ENCODE results near the gene ATP2C1. TPM values are rescaled to one million over a fixed set of nuclear protein-coding genes. Genes with fewer than 3 reads are reported as not detected.

The ATP2C1 gene
- total RNA-seq, 2 donors from 2014 or later, result 66.9 to 67.7 TPM

GRCh38 chr3:130939753-130940152 is 45.9 kb downstream of the ATP2C1 start:
- Histone ChIP-seq H3K27ac (no peak overlapping the region), H3K4me3 (no peak overlapping the region), H3K36me3 (no peaks in the 10 kb centered on the region)

GRCh38 chr3:130941793-130942192 is 47.9 kb downstream of the ATP2C1 start:
- Histone ChIP-seq H3K36me3 (no peaks in the 10 kb centered on the region), H3K9ac (ENCODE audit: low read depth in 2 of 2, low read length in 2 of 2) (no peak overlapping the region)

More at GRCh38 chr3:130939753-130940152, 45.9 kb downstream of the ATP2C1 start:
- TF ChIP-seq CTCF (IDR thresholded peaks at IDR 0.05), result no peak
- Histone ChIP-seq H3K9ac (ENCODE audit: low read depth in 2 of 2, low read length in 2 of 2) (no peak overlapping the region), H3K4me1 (no peaks in the 10 kb centered on the region), H3K27me3 (no peaks in the 10 kb centered on the region), H3K9me3 (no peaks in the 10 kb centered on the region)
- no peak for DNase-seq
- intact Hi-C loops (cut with DNase I), result no loop called here

GRCh38 chr3:130946882-130947281 is 53.0 kb downstream of the ATP2C1 start:
- Histone ChIP-seq H3K4me1 (no peaks in the 10 kb centered on the region), H3K4me3 (no peak overlapping the region), H3K36me3 (no peaks in the 10 kb centered on the region), H3K9ac (ENCODE audit: low read depth in 2 of 2, low read length in 2 of 2) (no peak overlapping the region), H3K27ac (no peak overlapping the region), H3K9me3 (no peaks in the 10 kb centered on the region), H3K27me3 (no peaks in the 10 kb centered on the region)
- no peak for DNase-seq
- no peak for TF ChIP-seq CTCF (IDR thresholded peaks at IDR 0.05)
- intact Hi-C loops (cut with DNase I), result no loop called here

More at GRCh38 chr3:130941793-130942192, 47.9 kb downstream of the ATP2C1 start:
- Histone ChIP-seq H3K4me3 (no peak overlapping the region), H3K4me1 (no peaks in the 10 kb centered on the region), H3K27me3 (no peaks in the 10 kb centered on the region), H3K27ac (no peak overlapping the region), H3K9me3 (no peaks in the 10 kb centered on the region)
- intact Hi-C loops (cut with DNase I), result no loop called here
- no peak for TF ChIP-seq CTCF (IDR thresholded peaks at IDR 0.05)
- no peak for DNase-seq

GRCh38 chr3:130948001-130948773 is 54.3 kb downstream of the ATP2C1 start:
- Histone ChIP-seq H3K27ac (no peak overlapping the region), H3K4me3 (no peak overlapping the region), H3K27me3 (no peaks in the 10 kb centered on the region), H3K4me1 (no peaks in the 10 kb centered on the region), H3K9me3 (no peaks in the 10 kb centered on the region), H3K9ac (ENCODE audit: low read depth in 2 of 2, low read length in 2 of 2) (no peak overlapping the region), H3K36me3 (no peaks in the 10 kb centered on the region)
- intact Hi-C loops (cut with DNase I), result no loop called here
- no peak for DNase-seq
- no peak for TF ChIP-seq CTCF (IDR thresholded peaks at IDR 0.05)

- H3K27me3 ChIP-seq, result no peaks in the 10 kb centered on the region
- H3K4me3 ChIP-seq, result no peak overlapping the region
- H3K4me1 ChIP-seq, result no peaks in the 10 kb centered on the region
- H3K36me3 ChIP-seq, result no peaks in the 10 kb centered on the region
- intact Hi-C loops (cut with DNase I), result no loop called here
- no peak overlapping the region for H3K9ac ChIP-seq (ENCODE audit: low read depth in 2 of 2, low read length in 2 of 2)
- TF ChIP-seq CTCF (IDR thresholded peaks at IDR 0.05), result no peak
- H3K27ac ChIP-seq, result no peak overlapping the region
- DNase-seq, result no peak
- no peaks in the 10 kb centered on the region for H3K9me3 ChIP-seq
Measured at GRCh38 chr3:130948929-130949328, 55.0 kb downstream of the ATP2C1 start.
